Mesodermal cell (in vitro differentiated cells): ENCODE results near the gene EFR3B.

Source experiments
- H3K27ac ChIP-seq: 2 replicates; pipeline ENCODE4 v1.7.0; 2013; ENCODE audit warnings: mild to moderate bottlenecking, low read depth, low read length, moderate library complexity; ENCODE audit not compliant: severe bottlenecking
- H3K36me3 ChIP-seq: 2 replicates; pipeline ENCODE4 v1.7.1; 2013; ENCODE audit warnings: mild to moderate bottlenecking, low read length, moderate library complexity; ENCODE audit not compliant: control insufficient read depth, insufficient read depth
- H3K4me1 ChIP-seq: one replicate; pipeline ENCODE4 v1.7.1; 2013; ENCODE audit warnings: mild to moderate bottlenecking, low read length; ENCODE audit not compliant: insufficient read depth, control insufficient read depth, poor library complexity, severe bottlenecking
- H3K4me3 ChIP-seq: 2 replicates; pipeline ENCODE4 v1.7.0; 2013; ENCODE audit warnings: low read length, control low read depth, mild to moderate bottlenecking; ENCODE audit not compliant: insufficient read depth, poor library complexity, severe bottlenecking; ENCODE audit errors: extremely low read depth
- H3K9me3 ChIP-seq: 2 replicates; pipeline ENCODE4 v1.7.1; 2013; ENCODE audit warnings: mild to moderate bottlenecking, low read length, moderate library complexity; ENCODE audit not compliant: control insufficient read depth
- WGBS, 2 experiments: methylation state at CpG; one replicate each; pipeline ENCODE4 v1.1.5; 2013; ENCODE audit warnings: missing lambda C conversion rate in 2 of 2; ENCODE audit not compliant: insufficient coverage in 2 of 2; 5-methylcytosine and 5-hydroxymethylcytosine counted together

EFR3B gene

DNA sequence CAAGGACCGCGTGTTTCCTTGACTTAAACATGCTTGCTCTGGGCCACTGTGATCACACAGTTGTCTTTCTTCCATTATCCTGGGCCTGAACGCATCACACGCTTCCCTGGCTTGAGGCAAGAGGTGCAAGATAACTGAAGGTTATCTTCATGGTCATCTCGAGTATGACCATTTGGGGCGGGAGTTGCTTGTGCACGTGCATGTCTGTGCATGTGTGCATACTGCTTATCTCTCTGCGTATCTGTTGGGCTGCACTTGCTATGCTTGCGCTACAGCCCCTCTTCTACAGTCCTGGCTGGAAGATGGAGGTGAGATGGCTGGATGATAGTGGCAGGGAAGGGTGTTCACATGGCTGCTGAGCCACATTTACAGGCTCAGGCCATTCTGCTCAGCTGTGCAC is 27.2 kb upstream of the EFR3B start:
- Histone ChIP-seq H3K36me3 (no peaks in the 10 kb centered on the region), H3K4me3 (no peak overlapping the region), H3K9me3 (no peaks in the 10 kb centered on the region), H3K4me1 (no peaks in the 10 kb centered on the region), H3K27ac (no peak overlapping the region)
- WGBS, 2 experiments: 93 to 100% methylated on average over 7 to 8 of the region's 9 CpGs

DNA sequence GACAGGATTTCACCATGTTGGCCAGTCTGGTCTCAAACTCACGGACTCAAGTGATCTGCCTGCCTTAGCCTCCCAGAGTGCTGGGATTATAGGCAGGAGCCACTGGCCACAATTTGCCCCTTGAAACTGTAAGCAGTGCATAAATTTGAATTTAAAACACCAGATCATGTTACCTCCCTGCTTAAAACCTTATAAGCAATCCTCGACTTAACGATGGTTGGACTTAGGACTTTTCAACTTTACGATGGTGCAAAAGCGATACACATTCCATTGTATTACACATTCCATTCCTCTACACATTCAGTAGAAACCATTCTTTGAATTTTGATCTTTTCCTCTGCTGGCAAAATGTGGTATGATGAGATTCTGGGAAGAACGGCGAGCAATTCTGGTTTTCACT is 23.2 kb upstream of the EFR3B start:
- Histone ChIP-seq H3K4me3 (no peak overlapping the region), H3K4me1 (no peaks in the 10 kb centered on the region), H3K9me3 (no peaks in the 10 kb centered on the region), H3K27ac (no peak overlapping the region), H3K36me3 (no peaks in the 10 kb centered on the region)
- WGBS, 2 experiments: 91% methylated on average over 4 to 5 of the region's 7 CpGs

DNA sequence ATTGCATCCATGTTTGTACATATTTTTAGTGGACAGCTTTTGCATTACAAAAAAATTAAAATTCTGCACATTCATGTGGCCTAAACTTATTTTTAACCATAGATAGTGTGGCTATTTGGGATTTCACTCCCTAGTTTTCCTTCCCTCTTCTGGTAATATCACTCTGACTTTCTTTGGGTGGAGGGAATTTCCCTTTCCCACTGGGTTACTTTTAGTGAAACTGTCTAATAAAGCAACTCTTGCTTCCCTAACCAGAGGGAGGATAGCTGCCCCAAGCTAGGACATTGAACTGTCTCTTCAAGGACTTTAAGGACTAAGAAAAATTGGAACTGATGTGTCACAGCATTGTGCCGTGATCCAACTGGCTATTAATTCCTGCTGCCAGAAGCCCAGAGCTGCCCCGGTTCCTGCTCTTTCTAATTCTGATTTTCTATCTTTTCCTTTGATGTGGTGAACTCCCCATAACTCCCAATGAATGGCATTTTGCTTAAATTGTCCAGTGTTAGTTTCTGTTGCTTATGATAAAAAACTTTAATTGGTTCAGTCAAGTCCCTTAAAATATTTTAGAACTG is 20.0 kb upstream of the EFR3B start:
- H3K9me3 ChIP-seq: no peaks in the 10 kb centered on the region
- no peak overlapping the region for H3K27ac ChIP-seq
- no peaks in the 10 kb centered on the region for H3K36me3 ChIP-seq
- H3K4me3 ChIP-seq: no peak overlapping the region
- no peaks in the 10 kb centered on the region for H3K4me1 ChIP-seq
- 90 to 100% methylated on average over 1 to 2 of the region's 2 CpGs for WGBS, 2 experiments

DNA sequence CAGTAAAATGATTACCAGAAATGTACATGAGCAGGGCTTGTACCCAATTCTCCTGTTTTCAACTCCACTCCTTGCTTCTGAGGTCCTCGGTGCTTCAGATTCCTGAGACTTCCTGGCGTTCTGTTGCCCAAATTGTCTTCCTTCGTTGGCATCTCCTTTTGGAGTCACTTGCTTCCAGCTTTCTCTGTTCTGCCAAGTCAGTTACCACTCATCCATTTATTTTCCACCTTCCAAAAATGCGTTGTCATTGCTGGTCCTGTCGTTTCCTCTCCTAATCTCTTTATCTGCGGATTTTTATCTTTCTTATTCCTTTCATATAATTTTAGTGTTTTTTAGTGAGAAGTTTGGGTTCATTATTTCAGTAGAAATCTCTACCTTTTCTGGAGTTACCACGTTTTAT is 18.5 kb upstream of the EFR3B start:
- H3K4me1 ChIP-seq: no peaks in the 10 kb centered on the region
- no peak overlapping the region for H3K27ac ChIP-seq
- WGBS, 2 experiments: 89 to 97% methylated on average over 3 of the region's 7 CpGs
- H3K4me3 ChIP-seq: no peak overlapping the region
- H3K36me3 ChIP-seq: no peaks in the 10 kb centered on the region
- H3K9me3 ChIP-seq: no peaks in the 10 kb centered on the region

DNA sequence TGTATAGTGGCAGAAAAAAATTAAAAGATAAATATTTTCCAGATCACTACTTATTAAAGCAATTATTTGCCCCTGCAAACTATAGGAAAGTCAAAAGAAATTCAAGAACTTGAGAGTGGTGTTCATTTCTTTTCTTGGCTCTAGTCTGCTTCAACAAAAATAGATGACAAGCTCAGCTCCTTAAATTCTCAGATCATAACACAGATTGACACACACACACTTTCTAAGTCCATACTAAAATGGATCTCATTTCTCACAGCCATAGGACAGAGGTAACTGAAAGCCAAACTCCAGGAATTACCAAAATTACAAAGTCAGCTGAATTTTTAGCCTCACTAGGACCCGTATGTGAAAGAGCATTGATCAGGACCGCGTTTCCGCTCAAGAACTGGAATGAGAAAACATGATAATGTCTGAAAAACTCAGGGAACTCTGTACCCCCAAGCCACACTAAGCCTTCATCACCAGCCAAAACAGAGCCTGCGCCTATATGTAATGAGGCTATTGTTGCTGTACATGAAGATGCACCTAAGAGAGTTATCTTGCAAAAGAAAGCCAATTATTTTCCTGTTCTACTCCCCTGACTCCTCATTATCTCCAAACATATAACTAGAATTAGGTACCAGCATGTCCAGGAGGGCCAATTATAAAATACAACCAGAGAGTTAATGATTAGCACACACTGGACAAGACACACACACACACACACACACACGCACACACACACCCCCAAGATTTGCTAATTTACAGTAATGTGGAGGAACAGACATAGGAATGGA is 16.5 kb upstream of the EFR3B start:
- no peaks in the 10 kb centered on the region for H3K9me3 ChIP-seq
- H3K27ac ChIP-seq: no peak overlapping the region
- no peaks in the 10 kb centered on the region for H3K36me3 ChIP-seq
- 100% methylated on average over 4 of the region's 6 CpGs; no CpG with 5 or more reads in 1 of the 2 experiments for WGBS, 2 experiments
- no peak overlapping the region for H3K4me3 ChIP-seq
- no peaks in the 10 kb centered on the region for H3K4me1 ChIP-seq

DNA sequence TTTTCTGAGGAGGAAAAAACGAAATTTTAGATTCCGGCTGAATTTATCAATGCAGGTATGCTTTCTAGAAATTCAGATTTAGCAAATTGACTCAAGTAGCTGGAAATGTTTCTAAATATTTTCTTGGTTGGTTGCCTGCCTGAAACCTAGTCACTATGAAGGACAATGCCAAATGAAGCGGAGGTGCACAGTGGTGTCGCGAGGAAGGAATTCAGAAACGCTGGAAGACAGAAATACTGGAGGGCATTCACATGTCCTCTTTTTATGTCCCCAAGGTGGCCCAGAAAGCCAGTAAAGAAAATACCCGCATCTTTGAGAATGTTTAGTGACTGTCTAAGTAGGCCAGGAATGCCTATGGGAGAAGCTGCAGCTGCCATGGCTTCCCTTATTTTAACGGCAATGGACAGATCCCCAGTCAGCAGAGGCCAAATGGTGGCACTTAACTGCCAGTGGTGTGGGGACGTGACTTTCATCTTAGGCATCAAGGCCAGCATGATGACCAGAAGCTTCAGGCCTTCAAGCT is 15.8 kb upstream of the EFR3B start:
- no peaks in the 10 kb centered on the region for H3K9me3 ChIP-seq
- no peak overlapping the region for H3K4me3 ChIP-seq
- H3K4me1 ChIP-seq: no peaks in the 10 kb centered on the region
- no peak overlapping the region for H3K27ac ChIP-seq
- 95 to 96% methylated on average over 9 of the region's 9 CpGs for WGBS, 2 experiments
- no peaks in the 10 kb centered on the region for H3K36me3 ChIP-seq

DNA sequence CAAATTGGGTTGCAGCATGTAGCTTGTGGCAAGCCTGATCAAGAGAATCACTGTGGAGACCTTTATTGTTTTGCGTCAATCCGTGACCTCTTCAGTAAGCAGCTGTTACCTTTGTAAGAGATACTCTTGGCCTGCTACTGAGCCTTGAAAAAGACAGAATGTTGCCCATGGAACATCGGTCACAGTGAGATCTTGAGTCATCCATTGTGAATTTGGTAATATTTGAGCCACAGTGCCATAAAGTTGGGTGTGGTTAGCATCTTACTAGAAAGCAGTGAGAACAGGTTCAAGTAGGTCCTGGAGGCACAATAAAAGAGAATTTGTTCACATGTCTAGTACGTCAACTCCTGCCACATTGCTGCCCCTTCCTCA is 12.7 kb upstream of the EFR3B start:
- Histone ChIP-seq H3K9me3 (no peaks in the 10 kb centered on the region), H3K4me3 (no peak overlapping the region), H3K4me1 (no peaks in the 10 kb centered on the region), H3K27ac (no peak overlapping the region), H3K36me3 (no peaks in the 10 kb centered on the region)
- WGBS, 2 experiments: 72 to 74% methylated on average over 4 of the region's 4 CpGs

DNA sequence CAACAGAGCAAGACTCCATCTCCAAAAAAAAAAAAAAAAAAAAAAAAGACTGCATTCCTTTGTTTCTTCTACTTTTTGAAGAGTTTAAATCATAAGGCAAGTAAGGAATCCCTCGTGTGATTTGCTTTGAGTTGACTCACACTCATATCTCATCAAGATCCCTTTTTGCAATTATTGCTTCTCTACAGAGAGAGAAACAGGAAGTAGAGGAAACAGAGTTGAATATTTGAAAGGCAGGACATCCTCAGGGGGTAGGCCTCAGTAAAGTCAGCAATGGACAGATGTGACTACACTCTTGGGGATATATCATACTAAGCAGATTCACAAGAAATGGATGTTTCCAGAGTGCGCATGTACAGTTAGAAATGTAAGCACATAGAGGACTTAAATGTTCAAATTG is 11.2 kb upstream of the EFR3B start:
- no peaks in the 10 kb centered on the region for H3K36me3 ChIP-seq
- H3K4me3 ChIP-seq: no peak overlapping the region
- WGBS, 2 experiments: 100% methylated on average over 1 of the region's 2 CpGs; no CpG with 5 or more reads in 1 of the 2 experiments
- no peak overlapping the region for H3K27ac ChIP-seq
- no peaks in the 10 kb centered on the region for H3K4me1 ChIP-seq
- H3K9me3 ChIP-seq: no peaks in the 10 kb centered on the region

DNA sequence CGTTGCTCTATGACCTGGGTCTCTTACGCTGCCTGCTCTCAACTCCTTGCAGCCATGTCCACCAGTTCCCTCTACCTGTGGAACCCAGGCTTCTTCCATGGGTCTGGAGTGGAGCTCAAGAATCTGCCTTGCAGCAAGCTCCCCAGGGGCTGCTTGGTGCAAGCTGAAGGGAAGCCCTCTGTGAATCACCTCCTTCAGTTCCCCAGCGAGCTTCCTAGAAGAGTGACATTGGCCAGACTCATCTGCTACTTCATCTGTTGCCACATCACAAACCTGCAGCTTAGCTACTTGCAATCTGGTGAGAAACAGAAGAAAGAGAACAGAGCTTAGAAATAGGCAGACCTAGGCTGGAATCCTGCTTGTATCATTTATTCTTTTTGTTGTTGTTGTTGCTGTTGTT is 9.8 kb upstream of the EFR3B start:
- Histone ChIP-seq H3K9me3 (no peaks in the 10 kb centered on the region), H3K27ac (no peak overlapping the region), H3K36me3 (no peaks in the 10 kb centered on the region), H3K4me1 (no peaks in the 10 kb centered on the region), H3K4me3 (no peak overlapping the region)
- 83% methylated on average over 2 of the region's 3 CpGs; no CpG with 5 or more reads in 1 of the 2 experiments for WGBS, 2 experiments

DNA sequence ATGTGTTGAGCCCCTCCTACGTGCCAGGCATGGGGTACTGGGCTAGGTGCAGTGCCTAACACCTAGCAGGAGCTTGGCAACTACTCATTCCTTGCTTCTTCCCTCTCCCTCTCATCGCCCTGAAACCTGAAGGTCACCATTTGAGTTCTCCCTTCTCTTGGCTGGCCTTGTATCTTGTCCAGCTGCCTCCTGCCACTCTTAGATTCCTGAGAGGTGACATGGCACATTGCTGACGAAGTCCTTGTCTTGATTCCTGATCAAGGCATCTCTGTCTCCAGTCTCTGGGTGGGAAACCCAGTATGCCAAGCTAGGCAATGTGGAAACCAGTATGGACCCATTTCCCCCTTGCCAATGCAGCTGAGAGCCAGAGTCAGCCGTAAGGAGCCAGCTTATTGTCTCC is 9.0 kb upstream of the EFR3B start:
- Histone ChIP-seq H3K9me3 (no peaks in the 10 kb centered on the region), H3K27ac (no peak overlapping the region), H3K4me3 (no peak overlapping the region), H3K36me3 (no peaks in the 10 kb centered on the region), H3K4me1 (no peaks in the 10 kb centered on the region)
- WGBS, 2 experiments: 87 to 91% methylated on average over 4 of the region's 4 CpGs

DNA sequence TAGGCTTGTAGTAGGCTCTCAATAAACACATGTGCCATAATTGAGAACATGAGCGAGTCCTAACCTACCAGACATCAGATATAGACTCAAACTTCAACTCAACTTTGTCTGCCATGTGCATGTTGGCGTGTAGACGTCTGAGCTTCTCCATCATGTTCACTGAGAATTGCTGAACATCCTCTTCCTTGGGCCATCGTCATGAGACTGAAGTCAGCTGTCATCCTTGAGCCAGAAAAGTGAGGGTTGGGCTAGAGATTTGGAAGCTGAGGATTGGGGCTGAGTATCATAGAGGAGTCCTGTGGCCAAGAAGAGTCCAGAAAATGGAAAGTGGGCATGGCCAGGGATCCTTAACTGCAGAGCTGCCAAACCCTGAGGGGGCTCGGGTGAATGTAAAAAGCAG is 7.8 kb upstream of the EFR3B start:
- Histone ChIP-seq H3K27ac (no peak overlapping the region), H3K4me1 (no peaks in the 10 kb centered on the region), H3K9me3 (no peaks in the 10 kb centered on the region), H3K36me3 (no peaks in the 10 kb centered on the region), H3K4me3 (no peak overlapping the region)
- 89 to 93% methylated on average over 4 to 5 of the region's 5 CpGs for WGBS, 2 experiments
